Activated T-helper 9 cell treated with anti-CD3 and anti-CD28 coated beads, Interleukin-2, amount 50 U/mL, for 16 hours (primary cell): ENCODE measurements around the gene CYSLTR1.
"Not testable (repeated sequence)": the region's sequence is repeated elsewhere in the genome, so short reads cannot be mapped to it uniquely, and the experiment has no call there.

Experiments
- DNase-seq: peaks from one replicate; pipeline ENCODE4 v3.0.0-alpha.2; 2020; ENCODE audit warnings: low read depth

CYSLTR1 gene, protein sequence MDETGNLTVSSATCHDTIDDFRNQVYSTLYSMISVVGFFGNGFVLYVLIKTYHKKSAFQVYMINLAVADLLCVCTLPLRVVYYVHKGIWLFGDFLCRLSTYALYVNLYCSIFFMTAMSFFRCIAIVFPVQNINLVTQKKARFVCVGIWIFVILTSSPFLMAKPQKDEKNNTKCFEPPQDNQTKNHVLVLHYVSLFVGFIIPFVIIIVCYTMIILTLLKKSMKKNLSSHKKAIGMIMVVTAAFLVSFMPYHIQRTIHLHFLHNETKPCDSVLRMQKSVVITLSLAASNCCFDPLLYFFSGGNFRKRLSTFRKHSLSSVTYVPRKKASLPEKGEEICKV

DNA sequence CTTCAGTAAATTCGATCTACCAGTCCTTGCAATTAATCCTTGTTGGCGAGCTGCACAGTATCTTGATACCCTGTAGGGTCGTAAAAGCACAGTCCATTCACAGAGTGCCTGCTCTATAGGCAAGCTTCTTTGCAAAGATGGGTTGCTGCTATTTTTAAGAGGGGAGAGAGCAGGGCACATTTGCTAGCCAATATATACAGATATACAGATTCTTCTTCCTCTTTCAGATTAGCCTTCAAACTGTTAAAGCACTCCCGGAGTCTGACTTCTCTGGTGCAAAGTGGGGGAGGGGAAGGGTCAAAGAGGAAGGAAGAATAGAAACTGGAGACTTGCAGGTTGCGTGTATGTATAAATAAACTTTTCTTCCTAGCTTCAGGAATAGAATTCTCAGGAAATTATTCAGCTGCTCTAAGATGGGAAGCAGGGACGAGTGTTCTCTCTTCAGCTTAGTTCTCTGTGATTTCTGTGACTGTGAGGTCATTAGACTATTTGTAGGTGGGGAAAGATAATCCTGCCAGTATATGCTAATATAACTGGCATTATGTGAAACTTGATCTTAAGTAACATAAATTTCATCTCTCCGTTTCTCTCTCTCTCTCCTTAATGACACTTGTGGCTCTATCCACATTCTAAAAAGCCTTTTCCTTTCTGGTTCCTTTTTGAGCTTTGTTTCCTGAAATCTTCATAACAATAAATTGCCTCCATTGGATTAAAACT is at the start of gene CYSLTR1:
Gene CYSLTR1, minus strand, starts transcription at position 242 of the 717 bp plus-strand sequence. CDS start 53,865 bp downstream, outside the sequence.
- DNase-seq, result no peak

DNA sequence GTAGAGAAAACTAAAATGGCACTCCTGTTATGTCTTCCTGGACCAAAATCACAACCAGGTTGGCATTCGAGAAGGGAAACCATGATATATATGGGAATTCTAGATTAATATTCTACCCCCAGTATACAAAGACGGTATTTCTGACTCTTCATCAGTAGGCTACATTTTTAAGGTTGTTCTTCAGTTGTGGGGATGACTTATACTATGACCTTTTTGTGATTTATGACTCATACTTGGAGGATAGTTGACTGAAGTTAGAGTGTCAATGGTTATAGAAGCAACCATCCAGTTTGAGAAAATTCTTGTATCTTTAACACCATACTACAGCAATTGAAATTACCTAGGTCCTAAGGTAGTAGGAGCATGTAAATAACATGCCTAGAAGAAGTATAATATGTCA is 49.8 kb upstream of the CYSLTR1 start:
- DNase-seq, result no peak

DNA sequence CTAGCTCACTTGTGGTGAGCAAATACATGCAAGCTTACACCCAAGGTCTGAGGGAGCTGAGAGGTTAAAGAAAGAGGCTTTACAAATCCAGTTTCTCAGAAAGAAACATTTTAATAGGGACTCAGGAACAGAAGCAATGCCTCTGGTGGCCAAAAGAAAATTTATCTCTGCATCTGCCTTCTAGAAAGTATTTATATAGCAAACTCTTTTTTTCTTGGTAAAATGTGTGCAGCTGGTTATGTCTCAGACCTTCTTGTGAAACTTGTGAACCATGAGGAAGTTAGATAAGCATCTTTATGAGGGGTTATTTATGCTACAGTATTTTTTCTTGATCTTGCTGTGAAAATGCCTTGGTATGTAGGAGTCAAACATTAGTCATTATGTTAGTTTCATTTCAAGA is 48.5 kb upstream of the CYSLTR1 start:
- no peak for DNase-seq

DNA sequence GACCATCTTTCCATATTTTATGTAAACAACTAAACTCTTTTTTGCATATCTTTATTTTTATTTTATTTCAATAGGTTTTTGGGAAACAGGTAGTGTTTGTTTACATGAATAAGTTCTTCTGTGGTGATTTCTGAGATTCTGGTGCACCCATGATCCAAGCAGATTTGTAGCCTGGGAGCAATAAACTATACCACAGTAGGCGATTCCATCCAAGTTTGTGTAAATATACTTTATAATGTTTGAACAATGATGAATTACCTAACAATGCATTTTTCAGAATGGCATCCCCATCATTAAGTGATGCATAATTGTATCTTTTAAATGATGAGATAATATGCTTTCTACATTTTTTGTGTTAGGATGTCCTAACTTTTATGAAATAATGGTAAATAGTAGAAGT is 39.2 kb upstream of the CYSLTR1 start:
- no peak for DNase-seq

DNA sequence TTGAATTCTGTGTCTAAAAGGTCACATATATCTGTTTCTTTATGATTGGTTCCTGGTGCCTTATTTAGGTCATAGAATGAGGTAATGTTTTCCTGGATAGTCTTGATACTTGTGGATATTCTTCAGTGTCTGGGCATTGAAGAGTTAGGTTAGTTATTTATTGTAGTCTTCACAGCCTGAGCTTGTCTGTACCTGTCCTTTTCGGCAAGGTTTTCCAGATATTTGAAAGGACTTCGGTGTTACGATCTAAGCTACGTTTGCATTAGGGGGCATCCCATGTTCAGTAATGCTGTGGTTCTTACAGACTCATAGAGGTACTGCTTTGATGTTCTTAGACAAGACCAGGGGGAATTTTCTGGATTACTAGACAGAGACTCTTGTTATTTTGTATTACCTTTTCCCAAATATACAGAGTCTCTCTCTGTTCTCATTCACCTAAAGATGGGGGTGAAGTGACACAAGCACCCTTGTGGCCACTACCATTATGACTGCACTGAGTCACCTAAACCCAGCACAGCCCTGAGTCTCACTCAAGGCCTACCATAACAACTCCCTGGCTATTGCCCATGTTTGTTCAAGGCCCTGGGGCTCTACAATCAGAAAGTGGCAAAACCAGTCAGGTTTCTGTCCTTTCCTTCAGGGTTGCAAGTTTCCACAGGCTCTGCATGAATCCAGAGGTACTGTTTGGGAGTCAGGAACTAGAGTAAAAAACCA is 30.1 kb upstream of the CYSLTR1 start:
- no peak for DNase-seq

DNA sequence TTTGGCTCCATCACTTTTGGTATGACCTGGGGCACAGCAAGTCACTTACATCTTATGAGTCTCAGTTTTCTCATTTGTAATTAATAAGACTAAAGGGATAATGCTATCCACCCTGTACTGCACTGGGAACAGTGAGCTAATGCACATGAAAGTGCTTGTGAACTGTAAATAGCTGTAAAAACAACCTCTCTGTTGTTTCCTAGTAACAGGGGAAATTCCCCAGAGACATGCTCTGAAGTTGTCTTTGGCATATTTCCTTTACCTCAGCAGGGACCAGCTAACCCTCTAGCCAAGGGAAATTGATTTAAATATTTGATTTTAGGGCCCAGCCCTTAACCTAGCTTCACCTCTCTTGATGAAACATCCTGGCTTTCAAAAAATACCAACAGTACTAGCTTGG is 6.1 kb upstream of the CYSLTR1 start:
- no peak for DNase-seq

DNA sequence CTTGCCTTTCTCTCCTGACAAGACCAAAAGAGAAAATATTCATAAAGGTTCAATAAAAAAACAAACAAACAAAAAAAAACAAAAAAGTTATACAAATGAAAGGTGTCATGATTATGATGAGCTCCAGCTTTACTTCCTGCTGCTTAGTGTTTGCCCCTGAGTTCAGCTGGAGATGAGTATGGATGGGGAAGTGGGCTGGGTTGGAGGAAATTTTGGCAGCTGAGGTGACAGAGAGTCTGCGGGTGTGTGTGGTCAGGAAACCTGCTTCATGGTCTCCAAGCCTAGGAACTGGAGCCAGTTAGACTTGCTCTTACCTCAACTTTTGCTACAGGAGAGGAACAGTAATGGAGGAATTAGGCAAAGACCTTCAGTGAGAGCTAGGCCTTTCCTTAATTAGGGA is 4.3 kb upstream of the CYSLTR1 start:
- no peak for DNase-seq

DNA sequence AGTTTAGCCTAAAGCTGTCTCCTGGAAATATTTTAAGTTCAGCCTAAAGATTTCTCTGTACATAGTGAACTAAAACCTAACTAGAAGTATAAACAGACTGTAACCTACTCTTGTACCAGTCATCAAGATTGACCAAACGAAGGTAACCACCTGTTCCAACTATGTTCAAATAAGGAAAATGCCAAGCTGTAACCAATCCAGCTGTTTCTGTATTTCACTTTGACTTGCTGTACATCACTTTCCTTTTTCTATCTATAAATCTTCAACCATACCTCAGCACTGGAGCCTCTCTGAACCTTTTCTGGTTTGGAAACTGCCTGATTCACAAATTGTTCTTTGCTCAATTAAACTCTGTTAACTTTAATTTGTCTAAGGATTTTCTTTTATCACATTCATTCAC is 3.1 kb upstream of the CYSLTR1 start:
- DNase-seq, result no peak

DNA sequence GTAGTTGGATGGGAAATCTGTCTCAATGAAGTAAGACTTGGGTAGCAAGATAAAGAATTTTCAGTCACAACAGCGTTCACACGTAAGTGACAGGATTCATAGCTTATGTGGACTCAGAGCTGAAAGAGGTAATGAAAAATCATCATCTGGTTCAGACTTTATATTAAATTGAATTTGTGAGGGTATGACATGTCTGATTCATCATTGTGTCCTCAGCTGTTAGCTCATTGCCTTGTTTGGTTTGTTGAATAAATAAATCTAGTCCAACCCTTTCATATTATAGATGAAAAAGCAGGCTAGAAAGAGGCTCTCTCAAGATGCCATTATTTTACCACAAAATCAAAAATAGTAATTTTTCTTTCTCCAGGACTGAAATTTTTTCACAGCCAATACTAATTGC is 2.7 kb upstream of the CYSLTR1 start:
- no peak for DNase-seq

DNA sequence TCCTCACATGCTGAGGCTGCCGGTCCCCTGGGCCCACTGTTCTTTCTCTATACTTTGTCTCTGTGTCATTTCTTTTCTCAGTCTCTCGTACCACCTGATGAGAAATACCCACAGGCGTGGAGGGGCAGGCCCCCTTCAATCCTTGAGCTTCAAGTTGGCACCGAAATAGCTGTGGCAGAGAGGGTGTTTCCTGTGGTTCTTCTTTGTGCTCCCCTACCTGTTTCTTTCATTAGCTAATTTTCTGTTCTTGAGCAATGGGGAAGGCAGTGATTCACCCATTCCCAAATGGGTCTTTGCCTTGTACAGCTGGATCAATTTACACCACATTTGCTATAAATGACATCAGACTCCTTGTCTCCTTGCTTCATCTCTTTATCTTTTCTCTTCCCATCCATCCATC is 2.1 kb upstream of the CYSLTR1 start:
- no peak for DNase-seq

DNA sequence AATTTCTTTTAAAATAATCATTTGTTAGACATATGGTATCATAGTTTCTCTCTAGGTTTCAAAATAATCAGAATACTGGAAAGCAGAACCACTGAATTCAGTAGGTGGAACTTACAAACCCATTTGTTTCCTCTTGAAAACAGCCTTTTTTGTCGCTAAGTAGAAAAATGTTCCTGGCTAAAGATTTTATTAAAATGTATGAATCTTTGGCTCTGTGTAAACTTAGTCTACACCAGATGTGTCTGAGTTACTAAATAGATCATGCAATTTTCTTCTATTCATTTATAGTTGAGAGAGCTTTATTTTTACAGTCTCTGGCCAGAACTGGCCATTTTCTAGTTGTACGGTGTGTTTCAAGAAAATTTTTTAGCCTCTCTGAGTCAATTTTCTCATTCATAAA is 1.0 kb downstream of the CYSLTR1 start:
- no peak for DNase-seq

DNA sequence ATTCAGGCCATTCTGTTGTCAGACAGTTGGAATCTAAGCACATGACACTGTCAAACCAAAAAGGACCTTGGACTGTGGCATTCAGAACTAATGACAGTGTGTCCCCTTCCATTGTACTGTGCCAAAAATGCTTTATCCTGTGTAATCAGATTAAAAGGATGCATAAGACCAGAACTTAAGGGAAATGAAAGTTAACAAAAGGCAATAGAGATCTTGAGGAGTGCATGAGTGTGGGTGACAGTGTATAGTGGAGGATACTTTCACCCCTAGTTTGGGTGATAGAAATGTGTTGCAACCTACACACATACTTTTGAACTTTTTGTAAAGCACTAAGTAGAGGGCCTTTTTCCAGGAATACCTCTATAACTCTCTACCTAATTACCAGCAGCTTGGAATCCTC is 4.5 kb downstream of the CYSLTR1 start:
- no peak for DNase-seq

DNA sequence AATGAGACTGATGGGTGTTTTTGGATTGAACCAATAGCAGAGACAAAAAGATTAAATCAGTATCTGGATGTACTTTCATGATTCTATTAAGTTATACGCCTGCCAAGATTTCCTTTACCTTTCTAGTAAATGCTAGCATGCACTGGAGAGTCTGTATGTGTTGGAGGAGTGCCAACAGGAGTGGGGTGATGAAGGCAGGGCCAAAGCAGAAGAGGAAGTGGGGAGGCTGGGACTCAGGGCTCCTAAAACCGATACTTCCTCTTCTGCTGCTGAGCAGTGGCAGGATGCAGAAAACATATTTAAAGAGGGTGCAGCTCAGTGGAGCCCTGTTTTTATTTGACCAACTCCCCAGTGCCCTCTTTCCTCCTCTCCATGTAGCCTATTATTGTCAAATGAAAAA is 5.6 kb downstream of the CYSLTR1 start:
- DNase-seq, result no peak

DNA sequence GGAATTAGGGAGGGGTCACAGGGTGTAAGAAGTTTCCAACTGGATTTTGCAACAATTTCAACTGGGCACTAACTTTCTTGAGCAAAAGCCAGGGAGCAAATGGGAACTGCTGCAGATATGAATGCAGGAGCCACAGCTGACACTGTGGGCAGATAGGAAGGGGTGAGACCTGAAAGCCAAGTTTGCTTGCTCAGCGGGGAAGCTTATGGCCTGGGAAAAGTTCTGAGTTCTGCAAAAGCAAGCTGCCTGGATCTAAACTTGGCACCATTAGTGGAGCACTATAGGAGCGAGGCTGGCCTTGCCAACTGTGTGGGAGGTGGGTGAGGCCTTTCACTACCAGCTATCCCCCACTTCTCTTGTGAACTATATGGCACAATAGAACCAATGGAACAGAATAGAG is 11.1 kb downstream of the CYSLTR1 start:
- DNase-seq, result no peak

DNA sequence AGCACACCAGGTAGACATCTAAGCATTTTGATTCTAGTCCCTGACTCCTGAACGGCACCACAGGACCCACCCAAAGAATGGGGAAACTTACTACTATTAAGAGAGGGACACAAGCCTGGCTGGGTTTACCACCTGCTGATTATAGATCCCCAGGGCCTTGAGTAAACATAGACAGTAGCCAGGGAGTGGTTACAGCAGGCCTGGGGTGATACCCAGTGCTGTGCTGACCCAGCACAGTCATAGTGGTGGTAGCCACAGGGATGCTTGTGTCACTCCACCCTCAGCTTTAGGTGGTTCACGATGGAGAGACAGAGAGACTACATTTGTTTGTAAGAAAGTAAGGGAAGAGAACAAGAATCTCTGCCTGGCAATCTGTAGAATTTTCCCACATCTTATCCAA is 11.7 kb downstream of the CYSLTR1 start:
- DNase-seq, result no peak

DNA sequence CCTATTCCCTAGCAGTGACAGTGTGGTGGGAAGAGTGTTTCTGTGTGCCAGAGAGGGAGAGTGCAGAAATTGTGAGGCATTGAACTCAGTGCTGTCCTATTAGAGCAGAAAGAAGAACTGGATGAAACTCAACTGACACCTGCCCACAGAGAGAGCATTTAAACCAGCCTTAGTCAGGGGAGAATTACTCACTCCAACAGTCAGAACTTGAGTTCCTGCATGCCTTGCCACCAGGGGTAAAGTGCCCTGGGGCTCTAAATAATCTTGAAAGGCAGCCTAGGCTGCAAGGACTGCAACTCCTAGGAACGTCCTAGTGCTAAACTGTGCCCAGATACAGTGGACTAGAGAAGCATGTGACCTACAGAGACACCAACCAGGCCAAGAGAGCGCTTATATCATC is 12.8 kb downstream of the CYSLTR1 start:
- DNase-seq, result no peak

DNA sequence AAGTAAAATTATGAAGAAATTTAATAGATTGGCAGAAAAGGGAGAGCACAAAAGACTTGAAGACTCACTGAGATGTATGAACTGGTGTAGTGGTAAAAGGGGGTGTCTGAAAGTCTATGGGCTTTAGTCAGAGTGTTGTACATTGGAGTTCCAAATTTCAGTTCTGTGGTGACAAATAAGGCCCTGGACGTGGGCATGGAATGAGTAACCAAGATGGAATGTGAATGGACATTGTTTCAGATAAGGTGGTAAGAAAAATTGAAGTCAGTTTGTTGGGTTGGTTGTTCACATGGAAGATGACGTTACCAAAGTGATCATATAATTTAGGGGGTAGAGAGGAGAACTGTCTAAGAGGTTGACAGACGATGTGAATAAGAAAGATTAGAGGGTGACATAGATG is 13.9 kb downstream of the CYSLTR1 start:
- no peak for DNase-seq

DNA sequence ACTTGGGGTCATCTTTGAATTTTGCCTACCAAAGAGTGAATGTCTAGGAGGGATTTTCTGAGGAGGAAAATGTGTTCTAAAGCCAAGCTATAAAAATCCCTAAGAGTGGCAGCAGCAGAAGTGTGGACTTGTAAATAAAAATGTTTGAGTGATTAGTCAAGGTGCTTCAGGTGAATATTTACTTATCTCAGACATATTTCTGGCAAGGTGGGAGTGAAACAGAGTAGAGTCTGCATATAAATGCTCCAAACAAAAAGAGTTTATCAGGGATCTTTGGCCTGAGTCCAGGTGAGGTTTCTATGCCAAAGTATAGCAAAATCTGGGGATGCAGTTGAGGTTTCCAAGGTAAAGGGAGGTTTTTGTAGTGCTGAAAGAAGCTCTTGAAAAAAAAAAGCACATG is 19.7 kb downstream of the CYSLTR1 start:
- DNase-seq, result no peak

DNA sequence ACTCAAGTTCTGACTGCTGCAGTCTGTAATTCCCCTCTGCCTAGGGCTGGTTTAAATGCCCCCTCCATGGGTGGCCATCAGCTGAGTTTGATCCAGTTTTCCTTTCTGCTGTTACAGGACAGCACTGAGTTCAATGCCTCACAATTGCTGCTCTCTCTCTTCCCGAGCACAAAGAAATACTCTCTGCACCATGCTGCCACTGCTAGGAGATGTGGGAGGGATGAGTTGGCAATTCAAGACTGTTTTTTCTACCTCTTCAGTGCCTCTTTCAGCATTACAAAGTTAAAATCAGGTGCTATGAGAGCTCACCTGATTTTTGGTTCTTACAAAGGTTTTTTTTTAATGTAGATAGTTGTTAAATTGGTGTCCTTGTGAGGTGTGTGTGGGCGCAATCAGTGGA is 24.3 kb downstream of the CYSLTR1 start:
- DNase-seq, result no peak

DNA sequence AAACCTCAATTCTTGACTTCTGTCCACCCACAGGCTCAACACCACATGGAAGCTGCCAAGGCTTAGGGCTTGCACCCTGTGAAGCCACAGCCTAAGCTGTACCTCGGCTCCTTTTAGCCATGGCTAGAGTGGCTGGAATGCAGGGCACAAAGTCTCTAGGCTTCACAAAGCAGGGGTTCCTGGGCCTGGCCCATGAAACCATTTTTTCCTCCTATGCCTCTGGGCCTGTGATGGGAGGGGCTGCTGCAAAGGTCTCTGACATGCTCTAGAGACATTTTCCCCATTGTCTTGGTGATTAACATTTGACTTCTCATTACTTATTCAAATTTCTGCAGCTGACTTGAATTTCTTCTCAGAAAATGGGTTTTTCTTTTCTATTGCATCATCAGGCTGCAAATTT is 26.5 kb downstream of the CYSLTR1 start:
- not testable (repeated sequence) for DNase-seq

DNA sequence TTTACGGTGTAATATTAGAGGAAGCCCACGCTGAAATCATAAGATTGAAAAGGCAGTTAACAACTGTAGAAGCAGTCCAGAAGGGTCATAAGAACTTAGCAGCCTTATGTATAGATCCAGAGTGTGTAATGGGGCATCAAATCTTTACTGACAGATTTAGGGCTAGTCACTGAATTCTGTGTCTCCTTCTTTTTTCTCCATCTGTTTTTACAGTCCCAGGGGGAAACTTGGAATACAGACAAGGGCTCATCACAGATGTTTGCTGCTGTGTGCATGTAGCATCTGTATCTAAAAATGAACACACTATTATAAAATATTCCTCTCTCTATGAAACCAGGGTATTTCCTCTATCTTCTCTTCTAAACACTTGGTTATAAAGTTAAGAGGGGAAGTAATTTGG is 43.9 kb downstream of the CYSLTR1 start:
- DNase-seq, result no peak

DNA sequence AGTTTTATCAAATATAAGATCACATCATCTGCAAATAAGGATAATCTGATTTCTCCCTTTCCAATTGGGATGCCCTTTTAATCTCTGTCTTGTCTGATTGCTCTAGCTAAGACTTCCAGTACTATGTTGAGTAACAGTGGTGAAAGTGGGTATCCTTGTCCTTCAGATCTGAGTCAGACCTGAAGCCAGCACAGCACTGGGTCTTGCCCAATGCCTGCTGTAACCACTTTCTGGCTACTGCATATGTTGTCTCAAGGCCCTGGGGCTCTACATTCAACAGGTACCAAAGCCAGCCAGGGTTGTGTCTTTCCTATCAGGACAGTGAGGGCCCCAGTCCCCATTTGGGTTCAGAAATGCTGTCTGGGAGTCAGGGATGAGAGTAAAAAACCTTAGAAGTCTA is 90.3 kb downstream of the CYSLTR1 start:
- DNase-seq, result no peak

DNA sequence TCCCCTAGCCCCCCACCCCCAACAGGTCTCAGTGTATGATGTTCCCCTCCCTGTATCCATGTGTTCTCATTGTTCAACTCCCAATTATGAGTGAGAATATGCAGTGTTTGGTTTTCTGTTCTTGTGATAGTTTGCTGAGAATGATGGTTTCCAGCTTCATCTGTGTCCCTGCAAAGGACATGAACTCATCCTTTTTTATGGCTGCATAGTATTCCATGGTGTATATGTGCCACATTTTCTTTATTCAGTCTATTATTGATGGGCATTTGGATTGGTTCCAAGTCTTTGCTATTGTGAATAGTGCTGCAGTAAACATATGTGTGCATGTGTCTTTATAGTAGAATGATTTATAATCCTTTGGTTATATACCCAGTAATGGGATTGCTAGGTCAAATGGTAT is 101.4 kb downstream of the CYSLTR1 start:
- not testable (repeated sequence) for DNase-seq
